Heart left ventricle (tissue), 13 donors: ENCODE measurements around the gene SERPING1.

Source experiments
- CTCF ChIP-seq, 12 donors: fragments of 200-600 bp; sonication (generic) in 4 of 12; IDR thresholded peaks; one replicate each; pipeline versions ENCODE4 v1.5.0 to v1.8.0; 2018 to 2022; ENCODE audit warnings: antibody characterized with exemption in 12 of 12, mild to moderate bottlenecking in 5 of 12
- POLR2A ChIP-seq, 2 donors: fragments of 450-650 bp; IDR thresholded peaks; one replicate each; pipeline ENCODE4 v1.6.1; 2017; ENCODE audit warnings: antibody characterized with exemption in 2 of 2, mild to moderate bottlenecking in 2 of 2, moderate library complexity in 2 of 2
- donor health status: ischemic (EF 13 %, LVEDD 7.1; RV severe dilation, severe dysfunction).
- donor health status: DM: no; HTN: yes; CAD: no.
- donor health status: DM: no; HTN: no; CAD: no.
- donor health status: ischemic (EF 25% LVEDD 6.9; RV normal size, moderate dysfunction).
- donor health status: ischemic (EF 25% LVEDD 5.7; RV mildly dilated, moderate dysfunction).
- donor health status: ischemic (EF 35%, LVEDD 5.7; RV mildly dilated, moderate dysfunction).
- donor health status: nonischemic (EF 11% LVEDD 7.7; RV severe dilation, severe dysfunction).
- donor health status: DM: yes; HTN: yes; CAD: no.
- donor health status: PGD.
- donor health status: ischemic (EF 29% LVEDD 5.4; RV normal size, mild dysfunction).
- donor health status: nonischemic (EF 23%, LVEDD 6.1; RV moderate dilation, normal function).

GRCh38 chr11:57566005-57566904, 31.2 kb upstream of the SERPING1 start:
- TF ChIP-seq CTCF (IDR thresholded peaks at IDR 0.05) (no peak), POLR2A (IDR thresholded peaks at IDR 0.05) (no peak)
